ENCODE results near the gene DKK2. TPM values are rescaled to one million over a fixed set of nuclear protein-coding genes. Genes with fewer than 3 reads are reported as not detected.
A peak's percentile ranks its signal among the peaks of the same experiment; 100 is the strongest.

Gene DKK2
- total and polyA plus RNA-seq, 2 experiments from 2014 or later, result 3.2 to 4.3 TPM

GRCh38 chr4:107034091-107034995 lies 1.8 kb downstream of the DKK2 start:
- Histone ChIP-seq H3K27ac (no peak overlapping the region), H3K4me2 (ENCODE audit: unreplicated experiment) (peak overlapping the region; percentile 88), H3F3A (ENCODE audit: insufficient read depth) (0 out of 2 replicates have a peak, but pooled peaks cover 7% of the 10 kb centered on the region), H3K27me3 (replicated peaks; ENCODE audit: insufficient read depth) (peaks cover 29% of the 10 kb centered on the region), H3K9me3 (ENCODE audit: low read depth) (no peaks in the 10 kb centered on the region), H3K9me2 (ENCODE audit: insufficient read depth) (no peaks in the 10 kb centered on the region), H3K79me2 (ENCODE audit: insufficient read depth) (no peaks in the 10 kb centered on the region), H3K4me1 (ENCODE audit: insufficient read depth) (0 out of 2 replicates have a peak, but pooled peaks cover 17% of the 10 kb centered on the region), H2AFZ (peak overlapping the region; percentile 87), H3K9ac (no peak overlapping the region), H4K20me1 (ENCODE audit: insufficient read depth) (no peaks in the 10 kb centered on the region), H3K4me3 (peak overlapping the region; percentile 77), H3K36me3 (ENCODE audit: low read depth) (no peaks in the 10 kb centered on the region)
- TF ChIP-seq EZH2phosphoT487 (IDR thresholded peaks at IDR 0.05; ENCODE audit: insufficient read depth, low read depth) (no peak), EZH2 (IDR thresholded peaks at IDR 0.05; ENCODE audit: insufficient read depth, poor library complexity, severe bottlenecking) (no peak)
- DNase-seq, result peak; percentile 74
- 1 to 3% methylated on average over 39 of the region's 39 CpGs for WGBS, 2 experiments (ENCODE audit: low coverage in 1 of 2, low lambda C conversion rate in 2 of 2, missing lambda C conversion rate in 2 of 2)
- in situ Hi-C loops (cut with MboI), result loop anchor here (25.0 kb wide), 2 partner anchors 478 to 628 kb away; no protein-coding TSS in a partner anchor

DNA sequence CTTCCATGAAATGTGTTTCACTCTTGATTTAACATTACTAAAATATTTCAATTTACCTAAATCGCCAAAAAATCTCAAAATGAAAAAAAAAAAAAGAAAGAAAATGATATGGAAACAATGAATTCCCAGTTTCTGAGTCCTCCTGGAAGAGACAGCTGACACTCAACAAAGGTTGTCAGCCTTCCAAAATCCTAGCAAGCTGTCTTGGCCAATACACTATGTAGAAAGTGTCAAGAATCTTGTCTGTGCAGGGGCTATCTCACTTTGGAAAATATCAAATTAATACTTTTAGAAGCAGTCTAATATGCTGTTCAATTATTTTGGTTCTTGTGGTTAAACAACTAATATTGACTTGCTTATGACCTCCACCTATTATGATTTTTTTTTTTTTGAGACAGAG lies 8.7 kb downstream of the DKK2 start:
- Histone ChIP-seq H3K36me3 (ENCODE audit: low read depth) (no peaks in the 10 kb centered on the region), H3K9me2 (ENCODE audit: insufficient read depth) (no peaks in the 10 kb centered on the region), H3K4me2 (ENCODE audit: unreplicated experiment) (no peak overlapping the region), H3K27ac (no peak overlapping the region), H2AFZ (no peak overlapping the region), H3F3A (ENCODE audit: insufficient read depth) (no peaks in the 10 kb centered on the region), H3K79me2 (ENCODE audit: insufficient read depth) (no peaks in the 10 kb centered on the region), H3K4me3 (no peak overlapping the region), H3K9me3 (ENCODE audit: low read depth) (no peaks in the 10 kb centered on the region), H3K9ac (no peak overlapping the region), H3K27me3 (replicated peaks; ENCODE audit: insufficient read depth) (no peaks in the 10 kb centered on the region), H4K20me1 (ENCODE audit: insufficient read depth) (no peaks in the 10 kb centered on the region), H3K4me1 (ENCODE audit: insufficient read depth) (no peaks in the 10 kb centered on the region)
- in situ Hi-C loops (cut with MboI), result loop anchor here (25.0 kb wide), 2 partner anchors 485 to 635 kb away; no protein-coding TSS in a partner anchor
- WGBS, 2 experiments (ENCODE audit: low coverage in 1 of 2, low lambda C conversion rate in 2 of 2, missing lambda C conversion rate in 2 of 2), result 90 to 94% methylated on average over 1 of the region's 1 CpG
- no peak for TF ChIP-seq EZH2phosphoT487 (IDR thresholded peaks at IDR 0.05; ENCODE audit: insufficient read depth, low read depth)
- TF ChIP-seq EZH2 (IDR thresholded peaks at IDR 0.05; ENCODE audit: insufficient read depth, poor library complexity, severe bottlenecking), result no peak
- DNase-seq, result no peak

GRCh38 chr4:107018344-107018735 lies 17.8 kb downstream of the DKK2 start:
- WGBS, 2 experiments (ENCODE audit: low coverage in 1 of 2, low lambda C conversion rate in 2 of 2, missing lambda C conversion rate in 2 of 2), result 38 to 50% methylated on average over 3 of the region's 3 CpGs
- Histone ChIP-seq H3K79me2 (ENCODE audit: insufficient read depth) (no peaks in the 10 kb centered on the region), H4K20me1 (ENCODE audit: insufficient read depth) (no peaks in the 10 kb centered on the region), H3K36me3 (ENCODE audit: low read depth) (no peaks in the 10 kb centered on the region), H3K9ac (no peak overlapping the region), H3K27ac (no peak overlapping the region), H3K4me2 (ENCODE audit: unreplicated experiment) (peak overlapping the region; percentile 56), H3K4me3 (no peak overlapping the region), H3K9me3 (ENCODE audit: low read depth) (no peaks in the 10 kb centered on the region), H2AFZ (peak overlapping the region; percentile 61), H3K9me2 (ENCODE audit: insufficient read depth) (no peaks in the 10 kb centered on the region), H3K4me1 (ENCODE audit: insufficient read depth) (peaks cover 12% of the 10 kb centered on the region), H3F3A (ENCODE audit: insufficient read depth) (peaks cover 7% of the 10 kb centered on the region; the same call in 1 of the 2 replicates), H3K27me3 (replicated peaks; ENCODE audit: insufficient read depth) (no peaks in the 10 kb centered on the region)
- TF ChIP-seq EZH2phosphoT487 (IDR thresholded peaks at IDR 0.05; ENCODE audit: insufficient read depth, low read depth) (no peak), EZH2 (IDR thresholded peaks at IDR 0.05; ENCODE audit: insufficient read depth, poor library complexity, severe bottlenecking) (no peak)
- peak; percentile 6 for DNase-seq
- in situ Hi-C loops (cut with MboI), result no loop called here

DNA sequence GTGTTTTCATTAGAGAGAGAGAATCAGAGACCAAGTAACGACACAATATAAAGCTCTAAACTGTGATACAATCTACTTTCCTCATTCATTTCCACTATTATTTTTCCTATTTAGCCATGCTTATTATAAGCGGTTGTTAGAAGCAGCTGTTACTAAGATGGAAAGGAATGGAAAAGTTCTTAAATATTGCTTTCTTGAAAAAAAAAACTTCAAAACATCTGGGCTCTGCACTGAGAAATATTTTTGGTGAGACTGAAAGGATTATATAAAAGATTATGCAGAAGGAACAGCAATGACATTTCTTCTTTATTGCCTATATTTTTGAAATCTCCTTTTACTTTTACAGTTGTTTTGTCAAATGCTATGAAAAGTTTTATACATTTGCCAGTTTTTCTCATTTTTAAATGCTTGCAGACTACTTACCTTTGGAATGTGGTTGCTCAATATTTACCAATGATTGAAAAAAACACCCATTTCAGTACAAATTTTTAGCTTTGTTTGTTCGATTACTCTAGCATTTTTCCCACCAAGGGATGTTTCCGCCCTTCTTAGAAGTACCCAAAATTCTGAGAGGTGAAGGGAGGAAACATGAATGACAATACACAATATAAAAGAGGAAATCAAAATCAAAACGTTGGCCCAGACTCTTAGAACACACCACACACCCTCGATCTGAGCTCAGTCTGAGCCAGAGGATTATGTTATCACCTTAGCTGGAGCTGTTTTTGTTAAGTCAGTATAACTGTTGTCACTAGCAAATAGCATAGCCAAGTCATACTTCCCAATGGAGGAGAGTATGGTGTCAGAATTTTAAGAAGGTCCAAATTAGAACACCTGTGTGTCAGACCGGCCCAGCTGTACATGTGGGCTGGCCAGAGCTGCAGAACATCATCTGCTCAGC lies 18.4 kb downstream of the DKK2 start:
- peaks cover 12% of the 10 kb centered on the region for H3K4me1 ChIP-seq (ENCODE audit: insufficient read depth)
- no peaks in the 10 kb centered on the region for H3K9me3 ChIP-seq (ENCODE audit: low read depth)
- WGBS, 2 experiments (ENCODE audit: low coverage in 1 of 2, low lambda C conversion rate in 2 of 2, missing lambda C conversion rate in 2 of 2), result 17 to 22% methylated on average over 7 of the region's 7 CpGs
- peak overlapping the region; percentile 56 for H3K4me2 ChIP-seq (ENCODE audit: unreplicated experiment)
- H3K27me3 ChIP-seq (replicated peaks; ENCODE audit: insufficient read depth), result no peaks in the 10 kb centered on the region
- peak overlapping the region; percentile 38; the same call in 1 of the 2 replicates for H3K4me3 ChIP-seq
- H4K20me1 ChIP-seq (ENCODE audit: insufficient read depth), result no peaks in the 10 kb centered on the region
- peaks cover 7% of the 10 kb centered on the region; the same call in 1 of the 2 replicates for H3F3A ChIP-seq (ENCODE audit: insufficient read depth)
- no peaks in the 10 kb centered on the region for H3K9me2 ChIP-seq (ENCODE audit: insufficient read depth)
- H3K9ac ChIP-seq, result no peak overlapping the region
- peak overlapping the region; percentile 61 for H2AFZ ChIP-seq
- in situ Hi-C loops (cut with MboI), result no loop called here
- TF ChIP-seq EZH2phosphoT487 (IDR thresholded peaks at IDR 0.05; ENCODE audit: insufficient read depth, low read depth), result no peak
- no peak for TF ChIP-seq EZH2 (IDR thresholded peaks at IDR 0.05; ENCODE audit: insufficient read depth, poor library complexity, severe bottlenecking)
- peak; percentile 41 for DNase-seq
- H3K36me3 ChIP-seq (ENCODE audit: low read depth), result no peaks in the 10 kb centered on the region
- no peak overlapping the region for H3K27ac ChIP-seq
- H3K79me2 ChIP-seq (ENCODE audit: insufficient read depth), result no peaks in the 10 kb centered on the region
